Non-pigmented ciliary epithelial cell (primary cell): ENCODE data around the gene PTGIS.
"Not testable (repeated sequence)": the region's sequence is repeated elsewhere in the genome, so short reads cannot be mapped to it uniquely, and the experiment has no call there.

Experiments
- DNase-seq: peaks from one replicate; pipeline ENCODE4 v3.0.0-alpha.2; 2010; ENCODE audit warnings: low read depth

The PTGIS gene

GRCh38 chr20:49567421-49568277 is at the start of gene PTGIS:
Gene PTGIS (minus strand): TSS chr20:49568137. CDS start chr20:49568116, 21 bp downstream.
- no peak for DNase-seq

DNA sequence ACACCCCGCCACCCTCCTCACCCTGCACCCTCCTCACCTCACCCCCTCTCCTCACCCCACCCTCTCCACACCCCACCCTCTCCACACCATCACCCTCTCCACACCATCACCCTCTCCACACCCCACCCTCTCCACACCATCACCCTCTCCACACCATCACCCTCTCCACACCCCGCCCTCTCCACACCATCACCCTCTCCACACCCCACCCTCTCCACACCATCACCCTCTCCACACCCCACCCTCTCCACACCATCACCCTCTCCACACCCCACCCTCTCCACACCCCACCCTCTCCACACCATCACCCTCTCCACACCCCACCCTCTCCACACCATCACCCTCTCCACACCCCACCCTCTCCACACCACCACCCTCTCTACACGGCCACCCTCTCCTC is 49.5 kb upstream of the PTGIS start:
- not testable (repeated sequence) for DNase-seq

DNA sequence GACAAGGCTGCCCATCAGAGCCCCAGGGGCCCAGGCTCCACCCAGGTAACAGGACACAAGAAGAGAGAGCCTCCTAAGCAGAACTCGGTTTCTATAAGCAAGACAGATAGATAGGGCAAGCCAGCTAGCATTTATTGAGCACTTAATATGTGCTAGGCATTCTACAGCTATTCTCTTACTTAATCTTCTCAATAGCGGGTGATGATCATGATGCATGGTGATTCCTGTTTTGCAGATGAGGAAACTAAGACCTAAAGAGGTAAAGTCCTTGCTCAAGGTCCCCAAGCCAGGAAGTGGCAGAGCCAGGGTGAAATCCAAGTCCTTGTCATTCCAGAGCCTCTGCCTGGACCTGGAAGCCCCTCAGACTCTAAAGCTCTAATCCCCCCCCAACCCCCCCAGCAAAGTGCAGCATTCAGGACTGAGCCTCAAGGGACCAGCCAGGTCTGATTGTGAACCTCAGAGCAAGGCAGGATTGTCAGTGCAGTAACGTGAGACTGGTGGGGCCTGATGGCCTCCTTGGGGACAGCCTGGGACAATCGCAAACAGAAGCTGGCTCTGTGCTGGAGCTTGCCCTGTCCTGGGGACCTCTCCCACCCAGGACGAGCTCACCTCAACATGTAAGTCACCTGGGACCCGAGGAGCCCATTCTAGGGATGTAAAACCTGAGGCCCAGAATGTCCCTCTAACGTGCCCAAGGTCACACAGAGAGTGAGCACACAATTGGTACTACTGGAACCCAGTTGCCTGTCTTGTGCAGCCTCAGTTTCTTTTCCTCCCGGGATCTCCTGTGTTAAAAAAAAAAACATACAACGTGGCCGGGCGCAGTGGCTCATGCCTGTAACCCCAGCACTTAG is 48.4 kb upstream of the PTGIS start:
- no peak for DNase-seq

GRCh38 chr20:49615401-49616153 is 47.6 kb upstream of the PTGIS start:
- DNase-seq: no peak

DNA sequence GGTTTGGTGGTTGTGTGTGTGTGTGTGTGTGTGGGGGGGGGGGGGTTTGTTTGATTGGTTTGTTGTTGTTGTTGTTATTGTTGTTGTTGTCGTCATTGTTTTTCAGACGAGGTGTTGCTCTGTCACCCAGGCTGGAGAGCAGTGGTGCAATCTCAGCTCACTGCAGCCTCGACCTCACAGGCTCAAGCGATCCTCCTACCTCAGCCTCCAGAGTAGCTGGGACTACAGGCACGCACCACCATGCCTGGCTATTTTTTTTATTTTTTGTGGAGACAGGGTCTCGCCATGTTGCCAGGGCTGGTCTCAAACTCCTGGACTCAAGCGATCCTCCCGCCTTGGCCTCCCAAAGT is 47.1 kb upstream of the PTGIS start:
- not testable (repeated sequence) for DNase-seq

DNA sequence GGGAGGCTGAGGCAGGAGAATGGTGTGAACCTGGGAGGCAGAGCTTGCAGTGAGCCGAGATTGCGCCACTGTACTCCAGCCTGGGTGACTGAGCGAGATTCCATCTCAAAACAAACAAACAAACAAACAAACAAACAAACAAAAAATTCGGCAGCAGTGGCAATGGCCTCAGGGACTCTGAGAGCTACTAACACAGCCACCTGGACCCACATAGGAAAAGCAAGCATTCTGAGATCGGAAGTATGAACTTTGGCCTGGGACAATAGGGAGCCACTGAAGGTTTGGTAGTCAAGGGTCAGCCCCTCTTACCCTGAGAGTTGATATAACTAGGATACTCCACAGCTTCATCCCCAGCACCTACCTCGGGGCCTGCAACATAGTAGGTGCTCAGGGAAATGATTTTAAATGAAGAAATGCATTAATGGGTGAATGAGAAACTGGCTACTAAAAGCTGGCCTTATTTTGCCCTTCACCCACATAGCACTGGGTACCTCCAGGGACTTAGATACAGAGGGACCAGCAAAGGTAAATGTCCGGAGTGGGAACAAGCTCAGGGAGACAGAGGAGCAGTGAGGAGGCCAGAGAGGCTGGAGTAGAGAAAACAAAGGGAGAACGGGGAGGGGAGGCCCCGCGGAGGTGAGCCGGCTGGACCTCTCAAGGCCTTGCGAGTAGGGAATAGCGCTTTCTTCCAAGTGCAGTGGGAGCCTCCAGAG is 46.6 kb upstream of the PTGIS start:
- no peak for DNase-seq

- no peak for DNase-seq
Measured at GRCh38 chr20:49612127-49612738, 44.3 kb upstream of the PTGIS start.

DNA sequence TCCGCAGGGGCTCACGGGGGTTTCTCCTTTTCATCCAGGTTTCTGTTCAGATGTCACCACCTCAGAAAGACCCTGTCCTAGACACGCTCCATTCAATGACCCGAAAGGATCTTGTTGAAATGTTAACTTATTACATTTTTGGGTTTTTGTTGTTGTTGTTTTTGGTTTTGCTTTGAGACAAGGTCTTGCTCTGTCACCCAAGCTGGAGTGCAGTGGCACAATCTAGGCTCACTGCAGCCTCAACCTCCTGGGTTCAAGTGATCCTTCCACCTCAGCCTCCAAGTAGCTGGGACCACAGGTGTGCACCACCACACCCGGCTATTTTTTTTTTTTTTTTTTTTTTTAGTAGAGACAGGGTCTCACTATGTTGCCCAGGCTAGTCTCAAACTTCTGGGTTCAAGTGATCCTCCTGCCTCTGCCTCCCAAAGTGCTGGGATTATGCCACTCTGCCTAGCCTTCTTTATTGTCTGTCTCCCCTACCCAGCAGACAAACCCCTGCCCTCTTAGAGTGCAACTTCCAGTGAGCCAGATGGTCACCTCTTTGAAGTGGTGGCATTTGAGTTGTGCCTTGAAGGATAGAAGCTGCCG is 43.7 kb upstream of the PTGIS start:
- DNase-seq: not testable (repeated sequence)

GRCh38 chr20:49610691-49611538 is 43.0 kb upstream of the PTGIS start:
- no peak for DNase-seq

- no peak for DNase-seq
Measured at GRCh38 chr20:49608752-49609670, 41.1 kb upstream of the PTGIS start.

DNA sequence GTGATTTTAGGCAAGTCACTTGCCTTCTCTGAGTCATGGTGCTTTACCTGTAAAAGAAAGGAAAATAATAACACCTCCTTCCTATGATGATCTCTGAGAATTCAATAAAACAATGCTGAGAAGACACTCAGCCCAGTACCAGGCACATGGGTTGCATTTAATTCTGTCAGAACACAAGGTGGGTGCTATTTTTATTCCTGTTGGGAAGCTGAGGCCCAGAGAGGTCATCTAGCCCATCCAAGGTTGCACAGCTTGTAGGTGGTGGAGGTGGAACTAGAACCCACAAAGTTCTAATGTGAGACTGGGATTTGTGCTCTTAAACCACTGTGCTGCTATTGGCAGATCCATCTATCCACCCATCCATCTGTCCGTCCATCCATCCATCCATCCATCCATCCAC is 39.6 kb upstream of the PTGIS start:
- no peak for DNase-seq

DNA sequence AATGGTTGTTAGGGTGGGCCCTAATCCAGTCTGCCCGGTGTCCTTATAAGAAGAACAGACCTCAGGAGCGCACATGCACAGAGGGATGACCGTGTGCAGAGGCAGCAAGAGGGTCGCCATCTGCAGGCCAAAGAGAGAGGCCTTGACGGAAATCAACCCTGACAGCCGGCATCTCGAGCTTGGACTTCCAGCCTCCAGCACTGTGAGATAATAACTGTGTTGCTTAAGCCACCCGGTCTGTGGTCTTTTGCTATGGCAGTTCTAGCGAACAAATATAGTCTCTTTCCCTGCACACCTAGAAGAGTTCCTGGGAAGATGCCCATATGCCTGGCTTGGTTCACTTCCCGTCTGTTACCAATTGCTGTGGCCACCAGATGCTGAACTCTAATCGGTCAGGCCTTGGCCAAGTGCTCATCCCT is 35.3 kb upstream of the PTGIS start:
- no peak for DNase-seq

DNA sequence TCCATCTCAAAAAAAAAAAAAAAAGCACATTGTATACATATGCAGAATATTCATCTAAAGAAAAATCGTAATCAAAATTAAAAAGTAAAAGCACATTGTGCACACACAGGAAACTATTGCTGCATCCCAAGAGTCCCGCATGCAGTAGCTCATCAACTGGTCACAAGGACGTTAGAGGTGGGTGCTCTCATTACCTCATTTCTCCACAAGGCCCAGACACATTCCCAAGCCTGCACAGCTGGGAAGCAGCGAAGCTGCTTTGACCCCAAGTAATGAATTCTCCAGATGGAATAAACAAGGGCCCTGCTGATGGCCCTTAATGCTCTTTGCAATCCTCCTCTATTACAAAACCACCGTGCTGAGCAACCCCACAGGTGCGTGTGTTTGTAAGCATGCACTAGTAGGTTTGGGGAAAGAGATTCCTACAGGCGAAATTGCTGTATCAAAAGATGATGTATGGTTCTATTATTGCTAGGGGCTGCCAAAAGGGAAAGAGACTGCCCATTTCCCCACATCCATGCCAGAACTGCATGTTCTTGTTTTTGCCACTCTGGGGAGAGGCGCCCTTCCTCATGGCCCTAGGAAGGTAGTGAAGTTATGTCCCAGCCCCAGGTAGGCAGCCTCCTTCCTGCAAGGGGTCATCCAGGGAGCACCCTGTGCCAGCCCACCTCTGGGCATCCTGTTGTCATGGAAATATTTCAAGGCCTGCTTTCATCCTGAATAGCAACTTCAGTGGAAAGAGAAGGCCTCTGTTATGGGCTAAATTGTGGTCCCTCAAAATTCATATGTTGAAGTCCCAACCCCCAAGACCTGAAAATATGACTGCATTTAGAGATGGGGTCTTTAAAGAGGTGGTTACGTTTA is 34.6 kb upstream of the PTGIS start:
- no peak for DNase-seq

DNA sequence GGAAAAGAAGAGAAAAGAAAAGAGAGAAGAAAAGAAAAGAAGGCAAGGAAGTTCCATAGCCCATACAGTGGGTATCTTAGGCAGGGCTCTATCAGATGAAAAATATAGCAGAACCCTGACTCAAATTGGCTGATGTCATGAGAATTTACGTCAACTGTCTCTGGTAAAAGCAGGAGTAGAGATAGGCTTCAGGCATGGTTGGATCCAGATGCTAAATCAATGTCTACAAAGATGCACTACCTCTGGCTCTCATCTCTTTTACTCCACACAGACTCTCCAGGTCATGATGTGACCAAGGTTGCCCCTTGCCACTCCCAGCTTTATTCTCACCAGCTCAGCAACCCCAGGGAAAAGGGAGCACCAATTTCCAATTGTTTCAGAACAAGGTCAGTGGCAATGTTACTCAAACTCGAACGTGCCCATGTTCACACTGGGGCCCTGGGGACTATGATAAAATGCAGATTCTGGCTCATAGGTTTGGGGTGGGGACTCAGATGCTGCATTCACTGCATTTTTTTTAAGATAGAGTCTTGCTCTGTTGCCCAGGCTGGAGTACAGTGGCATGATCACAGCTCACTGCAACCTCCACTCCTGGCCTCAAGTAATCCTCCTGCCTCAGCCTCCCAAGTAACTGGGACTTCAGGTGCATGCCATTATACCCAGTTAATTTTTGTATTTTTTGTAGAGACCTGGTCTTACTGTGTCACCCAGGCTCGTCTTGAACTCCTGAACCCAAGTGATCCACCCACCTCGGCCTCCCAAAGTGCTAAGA is 33.4 kb upstream of the PTGIS start:
- no peak for DNase-seq

DNA sequence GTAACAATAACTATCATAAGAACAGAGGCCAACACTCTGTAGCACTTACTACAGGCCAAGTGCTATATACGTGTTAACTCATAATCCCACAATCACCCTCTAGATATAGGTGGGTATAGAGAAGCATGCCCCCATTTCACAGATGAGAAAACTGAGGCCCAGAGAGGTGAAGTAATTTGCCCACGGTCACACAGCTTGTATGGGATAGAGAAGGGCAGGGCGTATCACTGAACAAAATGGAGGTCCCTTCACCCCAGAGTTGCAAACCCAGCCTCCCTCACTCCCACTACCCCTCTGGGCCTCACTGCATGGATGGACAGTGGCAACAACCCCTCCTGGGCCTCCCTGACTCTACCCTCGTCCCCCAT is 31.8 kb upstream of the PTGIS start:
- DNase-seq: no peak

DNA sequence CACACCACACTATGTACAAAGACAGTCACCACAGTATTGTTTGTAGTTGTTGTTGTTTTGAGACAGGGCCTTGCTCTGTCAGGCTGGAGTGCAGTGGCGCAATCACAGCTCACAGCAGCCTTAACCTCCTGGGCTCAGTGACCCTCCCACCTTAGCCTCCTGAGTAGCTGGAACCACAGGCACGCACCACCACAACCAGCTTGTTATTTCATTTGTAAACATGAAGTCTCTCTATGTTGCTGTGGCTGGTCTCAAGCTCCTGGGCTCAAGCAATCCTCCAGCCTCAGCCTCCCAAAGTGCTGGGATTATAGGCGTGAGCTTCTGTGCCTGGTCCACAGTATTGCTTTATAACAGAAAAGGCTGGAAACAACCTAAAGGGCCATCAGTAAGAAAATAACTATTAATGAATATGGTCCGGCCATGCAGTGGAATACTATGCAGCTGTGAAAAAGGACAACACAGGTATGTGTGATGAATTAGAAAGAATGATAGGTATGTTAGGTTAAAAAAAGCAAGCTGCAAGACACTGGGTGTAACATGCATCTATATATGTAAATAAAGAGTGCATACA is 30.0 kb upstream of the PTGIS start:
- DNase-seq: no peak
